Left ventricle myocardium superior (tissue), 1 donor: ENCODE data around the gene HSD17B10. TPM values are rescaled to one million over a fixed set of nuclear protein-coding genes. Genes with fewer than 3 reads are reported as not detected.
"Not testable (repeated sequence)": the region's sequence is repeated elsewhere in the genome, so short reads cannot be mapped to it uniquely, and the experiment has no call there.

ENCODE experiments used
- ATAC-seq: fragments of 200-7000 bp; cut with Tn5 transposase; one replicate; pipeline ENCODE4 v1.9.1; 2020; ENCODE audit warnings: mild to moderate bottlenecking, moderate library complexity
- DNase-seq: peaks from one replicate; pipeline ENCODE4 v3.0.0-alpha.2; 2020
- intact Hi-C: fragments of 100-400 bp; cut with micrococcal nuclease; formaldehyde crosslinking; loops from one replicate; pipeline ENCODE4 v1.11.0; 2022
- long read RNA-seq: library from polyadenylated mRNA; unstranded; transcript quantifications from one replicate; pipeline ENCODE4 v2.0.0, GENCODE V29; 2021
- total RNA-seq: library from RNA; stranded (reverse); fragmentation: NEBNext Ultra II Directional; extraction: Animal tissue kit (Norgen Biotek cat#: 25700); gene quantifications from one replicate; pipeline ENCODE4 v1.2.1, GENCODE V29; 2021
- donor health status: DM: no; HTN: yes; CAD: no; lungs with severe emphysema.

HSD17B10 gene
- total RNA-seq, result 102 TPM
- long read RNA-seq, transcript HSD17B10-201 (6 exons, 960 nt), result major isoform, 48 of 61 reads
- long read RNA-seq, partial matches to known transcripts, result 11 of 61 reads
- long read RNA-seq, other reads (novel, unspliced or antisense), result 1 of 61 reads

- ATAC-seq, result peak; percentile 100
- intact Hi-C loops, result loop anchor here (10.0 kb wide), 1 partner anchor 119 kb away; no protein-coding TSS in a partner anchor
- peak; percentile 94 for DNase-seq
These were observed at the start of gene HSD17B10 for GRCh38 chrX:53433651-53434639. Gene HSD17B10, minus strand, starts transcription at chrX:53434370. Its CDS starts 25 bp downstream, at chrX:53434345.

- DNase-seq (no peak), ATAC-seq (no peak)
- intact Hi-C loops, result no loop called here
These were observed 49.2 kb upstream of the HSD17B10 start for GRCh38 chrX:53483416-53483815.

- ATAC-seq, result peak; percentile 14
- intact Hi-C loops, result no loop called here
- DNase-seq, result peak; percentile 22
These were observed 47.8 kb upstream of the HSD17B10 start for GRCh38 chrX:53481816-53482465.

GRCh38 chrX:53481093-53481492, 46.9 kb upstream of the HSD17B10 start:
- DNase-seq (no peak), ATAC-seq (no peak)
- intact Hi-C loops, result no loop called here

GRCh38 chrX:53479301-53479700, 45.1 kb upstream of the HSD17B10 start:
- DNase-seq (no peak), ATAC-seq (no peak)
- intact Hi-C loops, result no loop called here

- intact Hi-C loops, result no loop called here
- DNase-seq (no peak), ATAC-seq (no peak)
These were observed 42.2 kb upstream of the HSD17B10 start for GRCh38 chrX:53476371-53476770.

- ATAC-seq, result no peak
These were observed 40.5 kb upstream of the HSD17B10 start for GRCh38 chrX:53474707-53475106.

GRCh38 chrX:53471346-53471745, 37.2 kb upstream of the HSD17B10 start:
- ATAC-seq, result no peak
- intact Hi-C loops, result no loop called here
- DNase-seq, result no peak

More at GRCh38 chrX:53474707-53475106, 40.5 kb upstream of the HSD17B10 start:
- DNase-seq, result no peak
- intact Hi-C loops, result no loop called here

- DNase-seq, intact Hi-C loops: not testable (repeated sequence)
These were observed 34.5 kb upstream of the HSD17B10 start for GRCh38 chrX:53468659-53469058.

GRCh38 chrX:53458082-53458481, 23.9 kb upstream of the HSD17B10 start:
- ATAC-seq, result no peak
- DNase-seq, result no peak

More at GRCh38 chrX:53468659-53469058, 34.5 kb upstream of the HSD17B10 start:
- ATAC-seq, result not testable (repeated sequence)

GRCh38 chrX:53456254-53456653, 22.1 kb upstream of the HSD17B10 start:
- no peak for DNase-seq
- no peak for ATAC-seq
- intact Hi-C loops, result no loop called here

More at GRCh38 chrX:53458082-53458481, 23.9 kb upstream of the HSD17B10 start:
- intact Hi-C loops, result no loop called here

GRCh38 chrX:53452812-53453211, 18.6 kb upstream of the HSD17B10 start:
- DNase-seq (no peak), ATAC-seq (no peak)
- intact Hi-C loops, result no loop called here

GRCh38 chrX:53449632-53450031, 15.5 kb upstream of the HSD17B10 start:
- ATAC-seq (no peak), DNase-seq (no peak)
- intact Hi-C loops, result no loop called here

- no peak for ATAC-seq
- intact Hi-C loops, result no loop called here
These were observed 13.3 kb upstream of the HSD17B10 start for GRCh38 chrX:53447441-53447840.

GRCh38 chrX:53445977-53446376, 11.8 kb upstream of the HSD17B10 start:
- ATAC-seq (no peak), DNase-seq (peak; percentile 52)
- intact Hi-C loops, result no loop called here

More at GRCh38 chrX:53447441-53447840, 13.3 kb upstream of the HSD17B10 start:
- DNase-seq, result no peak

GRCh38 chrX:53442322-53442631, 8.1 kb upstream of the HSD17B10 start:
- ATAC-seq, result no peak
- intact Hi-C loops, result no loop called here

GRCh38 chrX:53441531-53442321, 7.6 kb upstream of the HSD17B10 start:
- DNase-seq (peak; percentile 90), ATAC-seq (peak; percentile 97)
- intact Hi-C loops, result no loop called here

More at GRCh38 chrX:53442322-53442631, 8.1 kb upstream of the HSD17B10 start:
- no peak for DNase-seq

- intact Hi-C loops, result no loop called here
- peak; percentile 77 for DNase-seq
- peak; percentile 65 for ATAC-seq
These were observed 6.7 kb upstream of the HSD17B10 start for GRCh38 chrX:53440621-53441517.
